ENCODE measurements around the gene POLR3H. TPM values are rescaled to one million over a fixed set of nuclear protein-coding genes. Genes with fewer than 3 reads are reported as not detected.
A peak's percentile ranks its signal among the peaks of the same experiment; 100 is the strongest.

The POLR3H gene
- total and polyA plus RNA-seq, 8 donors: 2.6 to 21.7 (median 12.4) TPM

- Histone ChIP-seq H3K27ac (peak overlapping the region; percentile 0 to 65 (median 52)), H3K36me3 (no peaks in the 10 kb centered on the region), H3K9me3 (no peaks in the 10 kb centered on the region), H3K4me1 (peaks cover 13 to 42% (median 31%) of the 10 kb centered on the region in 4 donors), H3K27me3 (peaks cover 0 to 11% (median 5%) of the 10 kb centered on the region in 3 donors), H3K4me3 (no peak overlapping the region)
- WGBS, 5 donors: 34 to 44% (median 40%) methylated on average over 17 to 19 of the region's 19 CpGs
- peak; percentile 78 to 92 for DNase-seq
- intact Hi-C loops (cut with DNase I; ENCODE audit: low total_unique reads): no loop called here
- peak in 1 of 3 donors; percentile 42 for TF ChIP-seq POLR2AphosphoS5 (IDR thresholded peaks at IDR 0.05)
- no peak for TF ChIP-seq POLR2A (IDR thresholded peaks at IDR 0.05)
Observed at GRCh38 chr22:41557401-41558240, 13.4 kb upstream of the POLR3H start.

DNA sequence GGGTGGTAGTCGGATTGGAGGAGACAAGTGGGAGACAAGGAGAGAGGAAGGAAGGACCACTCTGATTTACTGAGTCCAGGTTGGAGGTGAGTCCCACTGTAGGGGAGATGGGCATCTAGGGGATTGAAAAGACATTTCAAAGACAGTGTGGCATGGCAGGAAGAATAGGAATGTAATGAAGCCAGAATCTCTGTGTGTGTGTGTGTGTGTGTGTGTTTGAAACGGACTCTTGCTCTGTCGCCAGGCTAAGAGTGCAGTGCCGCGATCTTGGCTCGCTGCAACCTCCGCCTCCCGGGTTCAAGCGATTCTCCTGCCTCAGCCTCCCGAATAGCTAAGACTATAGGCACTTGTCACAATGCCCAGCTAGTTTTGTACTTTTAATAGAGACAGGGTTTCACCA is 12.3 kb upstream of the POLR3H start:
- Histone ChIP-seq H3K4me3 (no peak overlapping the region), H3K36me3 (no peaks in the 10 kb centered on the region), H3K4me1 (peaks cover 13 to 34% (median 24%) of the 10 kb centered on the region in 4 donors), H3K27me3 (peaks cover 0 to 11% (median 5%) of the 10 kb centered on the region in 3 donors), H3K9me3 (no peaks in the 10 kb centered on the region), H3K27ac (peak overlapping the region in 4 of 5 donors; percentile 21 to 65 (median 58))
- no peak for DNase-seq
- WGBS, 5 donors: 78 to 89% (median 85%) methylated on average over 10 of the region's 10 CpGs
- no peak for TF ChIP-seq EP300 (IDR thresholded peaks at IDR 0.05)
- no peak for TF ChIP-seq POLR2A (IDR thresholded peaks at IDR 0.05)
- TF ChIP-seq POLR2AphosphoS5 (IDR thresholded peaks at IDR 0.05): no peak
- TF ChIP-seq CTCF (IDR thresholded peaks at IDR 0.05): no peak
- intact Hi-C loops (cut with DNase I; ENCODE audit: low total_unique reads): no loop called here

GRCh38 chr22:41555325-41555982 is 11.2 kb upstream of the POLR3H start:
- WGBS, 5 donors: 75 to 94% (median 82%) methylated on average over 3 to 7 of the region's 7 CpGs

GRCh38 chr22:41551877-41552582 is 7.8 kb upstream of the POLR3H start:
- TF ChIP-seq EP300 (IDR thresholded peaks at IDR 0.05) (no peak), POLR2A (IDR thresholded peaks at IDR 0.05) (no peak), CTCF (IDR thresholded peaks at IDR 0.05) (no peak), POLR2AphosphoS5 (IDR thresholded peaks at IDR 0.05) (no peak)
- intact Hi-C loops (cut with DNase I; ENCODE audit: low total_unique reads): no loop called here

More at GRCh38 chr22:41555325-41555982, 11.2 kb upstream of the POLR3H start:
- peaks cover 13 to 23% (median 15%) of the 10 kb centered on the region in 4 donors for H3K4me1 ChIP-seq
- DNase-seq: no peak
- no peak overlapping the region for H3K27ac ChIP-seq
- no peak overlapping the region for H3K4me3 ChIP-seq
- peaks cover 0 to 9% (median 0%) of the 10 kb centered on the region in 3 donors for H3K27me3 ChIP-seq
- H3K9me3 ChIP-seq: no peaks in the 10 kb centered on the region
- no peaks in the 10 kb centered on the region for H3K36me3 ChIP-seq
- intact Hi-C loops (cut with DNase I; ENCODE audit: low total_unique reads): no loop called here
- TF ChIP-seq POLR2A (IDR thresholded peaks at IDR 0.05) (no peak), CTCF (IDR thresholded peaks at IDR 0.05) (no peak), POLR2AphosphoS5 (IDR thresholded peaks at IDR 0.05) (no peak), EP300 (IDR thresholded peaks at IDR 0.05) (no peak)

More at GRCh38 chr22:41551877-41552582, 7.8 kb upstream of the POLR3H start:
- H3K27me3 ChIP-seq: no peaks in the 10 kb centered on the region
- peaks cover 4 to 6% (median 4%) of the 10 kb centered on the region in 4 donors for H3K4me1 ChIP-seq
- H3K4me3 ChIP-seq: no peak overlapping the region
- WGBS, 5 donors: 66 to 71% (median 69%) methylated on average over 10 to 11 of the region's 11 CpGs
- no peak for DNase-seq
- H3K27ac ChIP-seq: no peak overlapping the region
- no peaks in the 10 kb centered on the region for H3K9me3 ChIP-seq
- no peaks in the 10 kb centered on the region for H3K36me3 ChIP-seq
